H9 (cell line): ENCODE data around the gene DBNL. TPM values are rescaled to one million over a fixed set of nuclear protein-coding genes. Genes with fewer than 3 reads are reported as not detected.

ENCODE experiments used
- DNase-seq: peaks from one replicate; pipeline ENCODE4 v3.0.0-alpha.2; 2017
- H2AFZ ChIP-seq: one replicate; pipeline ENCODE4 v1.6.1; 2013; ENCODE audit warnings: mild to moderate bottlenecking, low read length, control low read depth, moderate library complexity
- H2AK5ac ChIP-seq: 2 replicates; pipeline ENCODE4 v1.6.1; 2013; ENCODE audit warnings: low read length, control low read depth, mixed read lengths; ENCODE audit not compliant: insufficient read length
- H2BK120ac ChIP-seq: one replicate; pipeline ENCODE4 v1.6.1; 2013; ENCODE audit warnings: low read depth, mild to moderate bottlenecking, low read length, control low read depth, inconsistent platforms; ENCODE audit not compliant: poor library complexity, severe bottlenecking
- H2BK12ac ChIP-seq: 2 replicates; pipeline ENCODE4 v1.6.1; 2013; ENCODE audit warnings: low read length, control low read depth, mixed read lengths, low read depth; ENCODE audit not compliant: insufficient read length
- H2BK15ac ChIP-seq: 2 replicates; pipeline ENCODE4 v1.6.1; 2013; ENCODE audit warnings: low read depth, low read length, control low read depth
- H2BK20ac ChIP-seq: one replicate; pipeline ENCODE4 v1.6.1; 2013; ENCODE audit warnings: low read depth, mild to moderate bottlenecking, low read length, control low read depth, inconsistent platforms; ENCODE audit not compliant: poor library complexity, severe bottlenecking
- H2BK5ac ChIP-seq: 2 replicates; pipeline ENCODE4 v1.6.1; 2013; ENCODE audit warnings: low read length, control low read depth, mixed read lengths; ENCODE audit not compliant: insufficient read length
- H3K14ac ChIP-seq: 2 replicates; pipeline ENCODE4 v1.6.1; 2013; ENCODE audit warnings: low read length, control low read depth; ENCODE audit not compliant: insufficient read depth
- H3K18ac ChIP-seq: 2 replicates; pipeline ENCODE4 v1.6.1; 2013; ENCODE audit warnings: low read depth, mild to moderate bottlenecking, mixed read lengths, low read length, control low read depth; ENCODE audit not compliant: insufficient read length
- H3K23ac ChIP-seq: 2 replicates; pipeline ENCODE4 v1.6.1; 2013; ENCODE audit warnings: low read length, control low read depth, mixed read lengths, low read depth; ENCODE audit not compliant: insufficient read length
- H3K23me2 ChIP-seq: 2 replicates; pipeline ENCODE4 v1.6.1; 2013; ENCODE audit warnings: low read depth, mild to moderate bottlenecking, mixed read lengths, low read length, control low read depth; ENCODE audit not compliant: insufficient read length, poor library complexity, severe bottlenecking
- H3K27ac ChIP-seq: 2 replicates; pipeline ENCODE4 v1.5.1; 2013; ENCODE audit warnings: low read length, control low read depth, mixed read lengths, low read depth; ENCODE audit not compliant: insufficient read length
- H3K27me3 ChIP-seq: 2 replicates; pipeline ENCODE4 v1.6.1; 2013; ENCODE audit warnings: low read length, control low read depth, inconsistent platforms; ENCODE audit not compliant: insufficient read depth
- H3K4ac ChIP-seq: 2 replicates; pipeline ENCODE4 v1.6.1; 2013; ENCODE audit warnings: low read depth, mild to moderate bottlenecking, control low read depth, inconsistent platforms, low read length, moderate library complexity
- H3K4me1 ChIP-seq: 2 replicates; pipeline ENCODE4 v1.6.1; 2013; ENCODE audit warnings: low read length, control low read depth, inconsistent platforms; ENCODE audit not compliant: insufficient read depth
- H3K4me2 ChIP-seq: 2 replicates; pipeline ENCODE4 v1.6.1; 2013; ENCODE audit warnings: low read length, control low read depth, mixed read lengths; ENCODE audit not compliant: insufficient read length, insufficient read depth
- H3K56ac ChIP-seq: 2 replicates; pipeline ENCODE4 v1.6.1; 2013; ENCODE audit warnings: low read depth, mild to moderate bottlenecking, mixed read lengths, low read length, control low read depth; ENCODE audit not compliant: insufficient read length
- H3K79me1 ChIP-seq: 2 replicates; pipeline ENCODE4 v1.6.1; 2013; ENCODE audit warnings: low read depth, mild to moderate bottlenecking, moderate library complexity, low read length, control low read depth, inconsistent platforms; ENCODE audit not compliant: insufficient read depth, poor library complexity, severe bottlenecking
- H3K79me2 ChIP-seq: 2 replicates; pipeline ENCODE4 v1.6.1; 2013; ENCODE audit warnings: low read length, control low read depth, inconsistent platforms; ENCODE audit not compliant: insufficient read depth
- H3K9ac ChIP-seq: 2 replicates; pipeline ENCODE4 v1.6.1; 2013; ENCODE audit warnings: low read length, control low read depth, mixed read lengths; ENCODE audit not compliant: insufficient read length; ENCODE audit errors: extremely low read depth
- H3K9me3 ChIP-seq: one replicate; pipeline ENCODE4 v1.6.1; 2013; ENCODE audit warnings: low read depth, low read length, inconsistent platforms; ENCODE audit not compliant: control insufficient read depth
- H3T11ph ChIP-seq: one replicate; pipeline ENCODE4 v1.6.1; 2013; ENCODE audit warnings: mild to moderate bottlenecking, low read length, control low read depth, inconsistent platforms
- H4K20me1 ChIP-seq: one replicate; pipeline ENCODE4 v1.6.1; 2013; ENCODE audit not compliant: control insufficient read depth, insufficient read length, insufficient read depth
- H4K5ac ChIP-seq: 2 replicates; pipeline ENCODE4 v1.6.1; 2013; ENCODE audit warnings: low read depth, mild to moderate bottlenecking, mixed read lengths, low read length, control low read depth; ENCODE audit not compliant: insufficient read length
- H4K8ac ChIP-seq: replicated peaks from 2 replicates; pipeline ENCODE4 v1.6.1; 2013; ENCODE audit warnings: low read length, control low read depth, mixed read lengths, low read depth; ENCODE audit not compliant: insufficient read length
- H4K91ac ChIP-seq: 2 replicates; pipeline ENCODE4 v1.6.1; 2013; ENCODE audit warnings: low read depth, mild to moderate bottlenecking, moderate library complexity, mixed read lengths, low read length, control low read depth; ENCODE audit not compliant: insufficient read length
- H3K27ac Mint-ChIP-seq, 3 experiments: 2 replicates in 2 of 3; 3 replicates in 1 of 3; pipeline ENCODE4 v1.8.0; 2020 to 2021; ENCODE audit warnings: mixed read lengths in 3 of 3, mild to moderate bottlenecking in 1 of 3, moderate library complexity in 1 of 3
- H3K27me3 Mint-ChIP-seq: 2 replicates; pipeline ENCODE4 v1.8.0; 2021; ENCODE audit warnings: low read depth, mild to moderate bottlenecking, moderate library complexity, mixed read lengths
- H3K36me3 Mint-ChIP-seq, 3 experiments: 2 replicates in 2 of 3; 3 replicates in 1 of 3; pipeline ENCODE4 v1.8.0; 2020 to 2021; ENCODE audit warnings: low read depth in 3 of 3, mixed read lengths in 3 of 3; ENCODE audit not compliant: insufficient read depth in 1 of 3
- H3K4me1 Mint-ChIP-seq, 2 experiments: 2 replicates each; pipeline ENCODE4 v1.8.0; 2020; ENCODE audit warnings: mixed read lengths in 2 of 2
- H3K4me3 Mint-ChIP-seq, 2 experiments: 2 replicates in 1 of 2; 3 replicates in 1 of 2; pipeline ENCODE4 v1.8.0; 2020 to 2021; ENCODE audit warnings: mild to moderate bottlenecking in 2 of 2, mixed read lengths in 2 of 2, moderate library complexity in 1 of 2
- H3K9me3 Mint-ChIP-seq, 2 experiments: 2 replicates in 1 of 2; 3 replicates in 1 of 2; pipeline ENCODE4 v1.8.0; 2020; ENCODE audit warnings: mild to moderate bottlenecking in 2 of 2, mixed read lengths in 2 of 2, moderate library complexity in 1 of 2
- WGBS: extraction: QIAGEN DNeasy Blood & Tissue Kit; methylation state at CpG from one replicate; pipeline ENCODE4 v1.1.7; 2013; ENCODE audit warnings: missing lambda C conversion rate, low lambda C conversion rate, mixed read lengths; ENCODE audit not compliant: insufficient read length; ENCODE audit errors: extremely low coverage; 5-methylcytosine and 5-hydroxymethylcytosine counted together
- total RNA-seq: library from RNA; stranded (reverse); gene quantifications from 2 replicates; pipeline ENCODE4 v1.2.1, GENCODE V29; 2021
- TF ChIP-seq, protein P1 (sequence below): fragments of 200-600 bp; sonication (generic); conservative IDR thresholded peaks from 3 replicates; pipeline ENCODE4 v1.8.0; 2021; ENCODE audit warnings: antibody characterized with exemption, mild to moderate bottlenecking

Gene DBNL
- total RNA-seq, 1 experiment from 2014 or later: 51.3 TPM

DNA sequence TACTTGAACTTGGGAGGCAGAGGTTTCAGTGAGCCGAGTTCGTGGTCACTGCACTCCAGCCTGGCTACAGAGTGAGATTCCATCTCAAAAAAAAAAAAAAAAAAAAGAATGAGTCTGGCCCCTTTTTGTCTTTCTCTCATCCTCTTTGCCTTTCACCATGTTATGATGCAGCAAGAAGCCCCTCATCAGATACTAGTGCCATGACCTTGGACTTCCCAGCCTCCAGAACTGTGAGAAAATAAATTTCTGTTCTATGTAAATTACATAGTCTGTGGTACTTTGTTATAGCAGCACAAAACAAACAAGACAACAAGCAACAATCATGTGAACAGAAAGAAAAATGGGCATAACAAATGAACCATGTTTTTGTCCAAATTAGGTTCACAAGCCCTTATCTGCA, 2.3 kb upstream of the DBNL start:
- Histone ChIP-seq H3K9me3 (no peaks in the 10 kb centered on the region), H3K27me3 (no peaks in the 10 kb centered on the region), H2BK12ac (no peak overlapping the region), H3K79me1 (no peaks in the 10 kb centered on the region), H4K5ac (no peak overlapping the region), H2BK15ac (no peak overlapping the region), H3K23me2 (peaks cover 15% of the 10 kb centered on the region), H4K91ac (no peak overlapping the region), H3K4me2 (no peak overlapping the region), H3K4ac (no peak overlapping the region), H3K4me1 (no peaks in the 10 kb centered on the region; the same call in 1 of the 2 replicates), H4K20me1 (no peaks in the 10 kb centered on the region), H3K56ac (no peak overlapping the region), H3K14ac (no peak overlapping the region), H2AFZ (no peak overlapping the region), H2BK120ac (no peak overlapping the region), H3K23ac (no peak overlapping the region), H2BK20ac (no peak overlapping the region), H2BK5ac (no peak overlapping the region), H3K79me2 (peaks cover 2% of the 10 kb centered on the region; the same call in 1 of the 2 replicates), H2AK5ac (no peak overlapping the region), H3K18ac (no peak overlapping the region), H3K27ac (no peak overlapping the region), H3K9ac (no peak overlapping the region), H3T11ph (no peak overlapping the region), H4K8ac (no peak overlapping the region)
- Mint-ChIP-seq H3K4me1 (peaks cover 17 to 24% of the 10 kb centered on the region in 2 experiments), H3K4me3 (no peak overlapping the region), H3K9me3 (peaks cover 2 to 3% of the 10 kb centered on the region in 2 experiments; a peak in 4 of 5 replicates), H3K27me3 (peaks cover 25% of the 10 kb centered on the region), H3K27ac (no peak overlapping the region), H3K36me3 (peaks cover 0 to 11% (median 1%) of the 10 kb centered on the region in 3 experiments; a peak in 5 of 7 replicates)
- WGBS: no CpG with 5 or more reads among the region's 2 CpGs
- no peak for DNase-seq
- TF ChIP-seq, protein P1, sequence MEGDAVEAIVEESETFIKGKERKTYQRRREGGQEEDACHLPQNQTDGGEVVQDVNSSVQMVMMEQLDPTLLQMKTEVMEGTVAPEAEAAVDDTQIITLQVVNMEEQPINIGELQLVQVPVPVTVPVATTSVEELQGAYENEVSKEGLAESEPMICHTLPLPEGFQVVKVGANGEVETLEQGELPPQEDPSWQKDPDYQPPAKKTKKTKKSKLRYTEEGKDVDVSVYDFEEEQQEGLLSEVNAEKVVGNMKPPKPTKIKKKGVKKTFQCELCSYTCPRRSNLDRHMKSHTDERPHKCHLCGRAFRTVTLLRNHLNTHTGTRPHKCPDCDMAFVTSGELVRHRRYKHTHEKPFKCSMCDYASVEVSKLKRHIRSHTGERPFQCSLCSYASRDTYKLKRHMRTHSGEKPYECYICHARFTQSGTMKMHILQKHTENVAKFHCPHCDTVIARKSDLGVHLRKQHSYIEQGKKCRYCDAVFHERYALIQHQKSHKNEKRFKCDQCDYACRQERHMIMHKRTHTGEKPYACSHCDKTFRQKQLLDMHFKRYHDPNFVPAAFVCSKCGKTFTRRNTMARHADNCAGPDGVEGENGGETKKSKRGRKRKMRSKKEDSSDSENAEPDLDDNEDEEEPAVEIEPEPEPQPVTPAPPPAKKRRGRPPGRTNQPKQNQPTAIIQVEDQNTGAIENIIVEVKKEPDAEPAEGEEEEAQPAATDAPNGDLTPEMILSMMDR: no peak
